Liver (tissue), 9 donors: ENCODE measurements around the gene FILIP1L. TPM values are rescaled to one million over a fixed set of nuclear protein-coding genes. Genes with fewer than 3 reads are reported as not detected.

Experiments used
- DNase-seq: peaks from one replicate; pipeline ENCODE4 v3.0.0-alpha.2; 2017; ENCODE audit warnings: low spot score
- H3K27ac ChIP-seq, 2 donors: one replicate each; pipeline ENCODE4 v1.7.0; 2013; ENCODE audit warnings: inconsistent platforms in 2 of 2, low read length in 2 of 2, control low read depth in 1 of 2, low read depth in 1 of 2, mild to moderate bottlenecking in 1 of 2
- H3K27me3 ChIP-seq, 4 donors: one replicate each; pipeline versions ENCODE4 v1.6.1 to v1.7.0; 2013; ENCODE audit warnings: low read length in 3 of 4, inconsistent platforms in 1 of 4, mild to moderate bottlenecking in 1 of 4, moderate library complexity in 1 of 4; ENCODE audit not compliant: control insufficient read depth in 4 of 4, insufficient read depth in 4 of 4
- H3K36me3 ChIP-seq, 4 donors: one replicate each; pipeline versions ENCODE4 v1.6.1 to v1.7.0; 2013; ENCODE audit warnings: low read length in 3 of 4, mild to moderate bottlenecking in 3 of 4, low read depth in 1 of 4, moderate library complexity in 1 of 4; ENCODE audit not compliant: control insufficient read depth in 4 of 4, insufficient read depth in 3 of 4
- H3K4me1 ChIP-seq, 4 donors: one replicate each; pipeline versions ENCODE4 v1.6.1 to v1.7.0; 2013; ENCODE audit warnings: low read length in 3 of 4, mild to moderate bottlenecking in 3 of 4, moderate library complexity in 1 of 4; ENCODE audit not compliant: control insufficient read depth in 4 of 4, insufficient read depth in 4 of 4
- H3K4me3 ChIP-seq, 3 donors: one replicate each; pipeline versions ENCODE4 v1.6.1 to v1.7.0; 2013; ENCODE audit warnings: low read length in 3 of 3, control low read depth in 1 of 3, low read depth in 1 of 3, mild to moderate bottlenecking in 1 of 3
- H3K9ac ChIP-seq, 2 donors: one replicate each; pipeline ENCODE4 v1.7.0; 2013; ENCODE audit warnings: low read length in 2 of 2, mild to moderate bottlenecking in 2 of 2, moderate library complexity in 2 of 2, control low read depth in 1 of 2, low read depth in 1 of 2
- H3K9me3 ChIP-seq, 4 donors: one replicate each; pipeline versions ENCODE4 v1.6.1 to v1.7.0; 2013; ENCODE audit warnings: low read length in 3 of 4; ENCODE audit not compliant: control insufficient read depth in 4 of 4
- ATF3 ChIP-seq: IDR thresholded peaks from 2 replicates; pipeline ENCODE4 v1.6.1; 2016; ENCODE audit warnings: antibody characterized with exemption
- FOXA1 ChIP-seq: IDR thresholded peaks from 2 replicates; pipeline ENCODE4 v1.6.1; 2016; ENCODE audit warnings: antibody characterized with exemption
- FOXA2 ChIP-seq: IDR thresholded peaks from 2 replicates; pipeline ENCODE4 v1.6.1; 2016; ENCODE audit warnings: antibody characterized with exemption
- HNF4G ChIP-seq: IDR thresholded peaks from 2 replicates; pipeline ENCODE4 v1.6.1; 2016; ENCODE audit warnings: antibody characterized with exemption
- RAD21 ChIP-seq, 2 donors: IDR thresholded peaks; 2 replicates each; pipeline ENCODE4 v1.6.1; 2016; ENCODE audit warnings: antibody characterized with exemption in 2 of 2, mild to moderate bottlenecking in 2 of 2
- REST ChIP-seq: IDR thresholded peaks from 2 replicates; pipeline ENCODE4 v1.6.1; 2016; ENCODE audit warnings: antibody characterized with exemption, mild to moderate bottlenecking
- RXRA ChIP-seq, 2 donors: IDR thresholded peaks; 2 replicates each; pipeline ENCODE4 v1.6.1; 2017 to 2018; ENCODE audit warnings: antibody characterized with exemption in 2 of 2, mild to moderate bottlenecking in 1 of 2
- TAF1 ChIP-seq: conservative IDR thresholded peaks from 2 replicates; pipeline ENCODE4 v1.6.1; 2016; ENCODE audit warnings: antibody characterized with exemption, mild to moderate bottlenecking
- YY1 ChIP-seq: IDR thresholded peaks from 2 replicates; pipeline ENCODE4 v1.6.1; 2016; ENCODE audit warnings: antibody characterized with exemption, mild to moderate bottlenecking
- WGBS: extraction: QIAGEN DNeasy Blood & Tissue Kit; methylation state at CpG from one replicate; pipeline ENCODE4 v1.1.7; 2013; 5-methylcytosine and 5-hydroxymethylcytosine counted together
- polyA plus RNA-seq, 2 donors: library from polyadenylated mRNA; stranded (reverse) in 1 of 2; unstranded in 1 of 2; fragments of 200-250 nt in 1 of 2; fragments of >200 nt in 1 of 2; fragmentation: Nextera tagmentation in 1 of 2; extraction: Ambion mirVana in 1 of 2; gene quantifications; one replicate each; pipeline versions ENCODE4 v1.2.1 to v1.2.3, GENCODE V29; 2013 to 2015
- total RNA-seq, 2 donors: library from RNA; depleted of rRNA; stranded (reverse); fragments of >200 nt; gene quantifications; one replicate each; pipeline ENCODE4 v1.2.3, GENCODE V29; 2014
- TF ChIP-seq, protein P1 (sequence below): IDR thresholded peaks from 2 replicates; pipeline ENCODE4 v1.6.1; 2016; ENCODE audit warnings: antibody characterized with exemption
- TF ChIP-seq, protein P2 (sequence below): IDR thresholded peaks from 2 replicates; pipeline ENCODE4 v1.6.1; 2016; ENCODE audit warnings: antibody characterized with exemption
- TF ChIP-seq, protein P3 (sequence below): fragments of 150-350 bp; IDR thresholded peaks from 2 replicates; pipeline ENCODE4 v1.5.1; 2017; ENCODE audit warnings: improper control_type of control experiment, low read depth, low read length; ENCODE audit not compliant: missing input control
- donor health status: healthy.
- donor health status: healthy.
- donor health status: healthy.
- donor health status: healthy.
- donor health status: healthy.

The FILIP1L gene
- total and polyA plus RNA-seq, 4 donors: 1.4 to 6.5 (median 1.9) TPM

DNA sequence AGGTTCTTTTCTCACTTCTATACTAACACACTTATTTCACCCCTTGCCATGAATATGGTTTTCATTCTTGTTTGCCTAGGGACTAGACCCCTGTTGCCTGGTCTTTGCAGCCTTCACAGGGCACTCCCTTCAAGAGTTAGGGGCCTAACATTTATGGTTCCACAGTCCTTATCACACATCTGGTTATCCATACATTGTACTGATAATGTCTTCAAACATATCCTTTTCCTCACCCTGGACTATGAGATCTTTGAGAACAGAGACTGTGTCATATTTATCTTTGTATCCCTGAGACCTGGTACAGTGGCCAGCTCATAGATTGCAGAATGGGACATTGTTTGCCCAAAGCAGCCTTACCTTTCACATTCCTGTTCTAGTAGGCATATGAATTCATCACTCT is 190.4 kb downstream of the FILIP1L start:
- TF ChIP-seq FOXA2 (no peak), HNF4G (no peak), TAF1 (no peak), YY1 (no peak), FOXA1 (no peak)
- TF ChIP-seq, protein P1, sequence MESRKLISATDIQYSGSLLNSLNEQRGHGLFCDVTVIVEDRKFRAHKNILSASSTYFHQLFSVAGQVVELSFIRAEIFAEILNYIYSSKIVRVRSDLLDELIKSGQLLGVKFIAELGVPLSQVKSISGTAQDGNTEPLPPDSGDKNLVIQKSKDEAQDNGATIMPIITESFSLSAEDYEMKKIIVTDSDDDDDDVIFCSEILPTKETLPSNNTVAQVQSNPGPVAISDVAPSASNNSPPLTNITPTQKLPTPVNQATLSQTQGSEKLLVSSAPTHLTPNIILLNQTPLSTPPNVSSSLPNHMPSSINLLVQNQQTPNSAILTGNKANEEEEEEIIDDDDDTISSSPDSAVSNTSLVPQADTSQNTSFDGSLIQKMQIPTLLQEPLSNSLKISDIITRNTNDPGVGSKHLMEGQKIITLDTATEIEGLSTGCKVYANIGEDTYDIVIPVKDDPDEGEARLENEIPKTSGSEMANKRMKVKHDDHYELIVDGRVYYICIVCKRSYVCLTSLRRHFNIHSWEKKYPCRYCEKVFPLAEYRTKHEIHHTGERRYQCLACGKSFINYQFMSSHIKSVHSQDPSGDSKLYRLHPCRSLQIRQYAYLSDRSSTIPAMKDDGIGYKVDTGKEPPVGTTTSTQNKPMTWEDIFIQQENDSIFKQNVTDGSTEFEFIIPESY: no peak
- TF ChIP-seq, protein P2, sequence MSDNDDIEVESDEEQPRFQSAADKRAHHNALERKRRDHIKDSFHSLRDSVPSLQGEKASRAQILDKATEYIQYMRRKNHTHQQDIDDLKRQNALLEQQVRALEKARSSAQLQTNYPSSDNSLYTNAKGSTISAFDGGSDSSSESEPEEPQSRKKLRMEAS: no peak
- TF ChIP-seq, protein P3, sequence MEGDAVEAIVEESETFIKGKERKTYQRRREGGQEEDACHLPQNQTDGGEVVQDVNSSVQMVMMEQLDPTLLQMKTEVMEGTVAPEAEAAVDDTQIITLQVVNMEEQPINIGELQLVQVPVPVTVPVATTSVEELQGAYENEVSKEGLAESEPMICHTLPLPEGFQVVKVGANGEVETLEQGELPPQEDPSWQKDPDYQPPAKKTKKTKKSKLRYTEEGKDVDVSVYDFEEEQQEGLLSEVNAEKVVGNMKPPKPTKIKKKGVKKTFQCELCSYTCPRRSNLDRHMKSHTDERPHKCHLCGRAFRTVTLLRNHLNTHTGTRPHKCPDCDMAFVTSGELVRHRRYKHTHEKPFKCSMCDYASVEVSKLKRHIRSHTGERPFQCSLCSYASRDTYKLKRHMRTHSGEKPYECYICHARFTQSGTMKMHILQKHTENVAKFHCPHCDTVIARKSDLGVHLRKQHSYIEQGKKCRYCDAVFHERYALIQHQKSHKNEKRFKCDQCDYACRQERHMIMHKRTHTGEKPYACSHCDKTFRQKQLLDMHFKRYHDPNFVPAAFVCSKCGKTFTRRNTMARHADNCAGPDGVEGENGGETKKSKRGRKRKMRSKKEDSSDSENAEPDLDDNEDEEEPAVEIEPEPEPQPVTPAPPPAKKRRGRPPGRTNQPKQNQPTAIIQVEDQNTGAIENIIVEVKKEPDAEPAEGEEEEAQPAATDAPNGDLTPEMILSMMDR: no peak
- Histone ChIP-seq H3K27ac (no peak overlapping the region), H3K4me3 (no peak overlapping the region), H3K36me3 (no peaks in the 10 kb centered on the region), H3K4me1 (peaks cover 3 to 16% (median 5%) of the 10 kb centered on the region in 4 donors), H3K27me3 (no peaks in the 10 kb centered on the region), H3K9ac (no peak overlapping the region), H3K9me3 (no peaks in the 10 kb centered on the region)
- DNase-seq: no peak

DNA sequence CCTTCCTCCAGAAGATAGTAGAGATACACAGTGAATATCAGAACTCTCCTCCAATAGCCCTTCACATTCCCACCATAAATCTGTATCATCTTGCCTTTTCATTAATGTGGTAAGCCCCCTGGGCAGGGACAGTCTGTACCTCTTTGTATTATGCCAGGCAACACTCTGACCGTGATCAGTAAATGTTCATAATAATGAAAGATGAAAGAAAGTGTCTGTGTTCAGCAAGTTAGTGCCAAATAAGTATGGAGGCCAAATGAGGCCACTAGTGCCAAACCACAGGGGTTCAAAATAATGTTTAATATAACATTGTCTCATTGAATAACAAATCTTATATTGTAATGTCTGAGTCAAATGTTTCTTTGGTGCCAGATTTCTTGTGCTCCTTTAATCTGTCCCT is 192.3 kb downstream of the FILIP1L start:
- no peaks in the 10 kb centered on the region for H3K36me3 ChIP-seq
- WGBS: 97% methylated on average over 1 of the region's 1 CpG

More for the DNA sequence above, 192.3 kb downstream of the FILIP1L start:
- Histone ChIP-seq H3K9ac (no peak overlapping the region), H3K4me1 (peaks cover 3 to 16% (median 5%) of the 10 kb centered on the region in 4 donors), H3K27me3 (no peaks in the 10 kb centered on the region), H3K9me3 (no peaks in the 10 kb centered on the region), H3K4me3 (no peak overlapping the region), H3K27ac (no peak overlapping the region)
- TF ChIP-seq REST: no peak
- TF ChIP-seq RXRA (IDR thresholded peaks at IDR 0.05): no peak
- no peak for TF ChIP-seq ATF3
- no peak for TF ChIP-seq RAD21 (IDR thresholded peaks at IDR 0.05)
- no peak for DNase-seq
